CD8-positive, alpha-beta memory T cell (primary cell): Measurements from ENCODE around the gene LITAFD. TPM values are rescaled to one million over a fixed set of nuclear protein-coding genes. Genes with fewer than 3 reads are reported as not detected.
"Not testable (repeated sequence)": the region's sequence is repeated elsewhere in the genome, so short reads cannot be mapped to it uniquely, and the experiment has no call there.

Experiments used
- CTCF ChIA-PET: fragments of 350-600 bp; sonication (Branson Sonifier 250); formaldehyde crosslinking; loops from one replicate; lab custom pipeline; 2021; ENCODE audit warnings: antibody characterized with exemption; lab: Charles Lee
- POLR2A ChIA-PET: fragments of 350-600 bp; sonication (Branson Sonifier 250); formaldehyde crosslinking; loops from one replicate; lab custom pipeline; 2021; ENCODE audit warnings: antibody characterized with exemption; lab: Charles Lee
- DNase-seq, 5 donors: peaks; one replicate each; pipeline versions ENCODE4 v3.0.0 to v3.0.0-alpha.2; 2020 to 2022; ENCODE audit warnings: mixed read lengths in 1 of 5
- H3K27ac ChIP-seq: one replicate; pipeline ENCODE4 v1.7.0; 2013; ENCODE audit warnings: low read depth, mild to moderate bottlenecking, low read length, moderate library complexity
- H3K27me3 ChIP-seq: 2 replicates; pipeline ENCODE4 v1.7.0; 2013; ENCODE audit warnings: low read length, mild to moderate bottlenecking; ENCODE audit not compliant: insufficient read depth, poor library complexity, severe bottlenecking
- H3K36me3 ChIP-seq: 2 replicates; pipeline ENCODE4 v1.7.0; 2013; ENCODE audit warnings: mild to moderate bottlenecking, low read length, moderate library complexity; ENCODE audit not compliant: insufficient read depth
- H3K4me1 ChIP-seq: 2 replicates; pipeline ENCODE4 v1.7.0; 2013; ENCODE audit warnings: mild to moderate bottlenecking, low read length, moderate library complexity; ENCODE audit not compliant: insufficient read depth
- H3K4me3 ChIP-seq: 2 replicates; pipeline ENCODE4 v1.7.0; 2013; ENCODE audit warnings: mild to moderate bottlenecking, low read length
- H3K9me3 ChIP-seq: 2 replicates; pipeline ENCODE4 v1.7.0; 2013; ENCODE audit warnings: mild to moderate bottlenecking, low read length
- H3K27ac Mint-ChIP-seq, 8 donors: one replicate each; pipeline ENCODE4 v1.8.0; 2020 to 2021; ENCODE audit warnings: mixed read lengths in 8 of 8, mild to moderate bottlenecking in 6 of 8, inconsistent platforms in 3 of 8, moderate library complexity in 3 of 8
- H3K27me3 Mint-ChIP-seq, 2 donors: one replicate each; pipeline ENCODE4 v1.8.0; 2020 to 2021; ENCODE audit warnings: mixed read lengths in 2 of 2, mild to moderate bottlenecking in 1 of 2, moderate library complexity in 1 of 2
- H3K36me3 Mint-ChIP-seq, 3 donors: one replicate each; pipeline ENCODE4 v1.8.0; 2020 to 2021; ENCODE audit warnings: mixed read lengths in 3 of 3, inconsistent platforms in 1 of 3, mild to moderate bottlenecking in 1 of 3
- H3K4me1 Mint-ChIP-seq, 3 donors: one replicate each; pipeline ENCODE4 v1.8.0; 2020 to 2021; ENCODE audit warnings: mixed read lengths in 3 of 3, inconsistent platforms in 1 of 3, mild to moderate bottlenecking in 1 of 3
- H3K4me3 Mint-ChIP-seq, 7 donors: one replicate each; pipeline ENCODE4 v1.8.0; 2020 to 2021; ENCODE audit warnings: mixed read lengths in 7 of 7, mild to moderate bottlenecking in 6 of 7, moderate library complexity in 4 of 7, inconsistent platforms in 2 of 7
- H3K9me3 Mint-ChIP-seq, 5 donors: one replicate each; pipeline ENCODE4 v1.8.0; 2020 to 2022; ENCODE audit warnings: mixed read lengths in 5 of 5, mild to moderate bottlenecking in 3 of 5, moderate library complexity in 2 of 5, inconsistent platforms in 1 of 5
- polyA plus RNA-seq: library from polyadenylated mRNA; unstranded; fragments of 300-500 nt; fragmentation: Illumina TruSeq; gene quantifications from one replicate; pipeline ENCODE4 v1.2.3, GENCODE V29; 2021
- total RNA-seq, 2 experiments: library from RNA; stranded (reverse); gene quantifications; one replicate each; pipeline ENCODE4 v1.2.3, GENCODE V29; 2021

LITAFD gene
- total and polyA plus RNA-seq, 3 experiments from 2014 or later = not detected

DNA sequence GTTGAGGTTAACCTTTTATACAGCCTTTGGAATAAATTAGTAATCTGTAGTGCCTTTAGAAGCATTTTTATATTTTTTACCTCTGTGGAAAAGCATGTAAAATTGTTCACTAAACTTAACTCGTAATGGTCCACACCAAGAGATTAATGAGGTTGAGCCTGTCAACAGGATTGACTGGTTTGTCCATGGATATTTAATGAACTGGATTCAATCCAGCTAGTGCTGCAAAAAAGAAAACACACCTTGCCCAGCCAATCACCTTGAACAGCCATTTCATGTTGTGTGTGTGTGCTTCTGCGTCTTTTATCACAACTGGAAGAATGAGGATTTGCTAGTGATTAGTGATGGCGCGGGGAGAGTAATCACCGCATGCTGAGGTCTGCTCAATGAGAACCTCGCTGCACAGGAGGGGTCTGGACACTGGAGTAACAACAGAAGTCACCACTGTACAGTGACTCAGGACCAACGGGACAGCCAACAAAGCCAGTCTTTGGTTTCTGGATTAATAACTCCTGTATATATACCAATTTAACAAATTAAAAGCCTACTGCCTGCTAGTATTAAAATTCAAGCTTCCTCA, 33.7 kb downstream of the LITAFD start:
- Histone ChIP-seq H3K36me3 (peaks cover 76% of the 10 kb centered on the region), H3K4me1 (peaks cover 14% of the 10 kb centered on the region), H3K4me3 (no peak overlapping the region), H3K9me3 (no peaks in the 10 kb centered on the region), H3K27me3 (no peaks in the 10 kb centered on the region), H3K27ac (no peak overlapping the region)
- Mint-ChIP-seq H3K27ac (peak overlapping the region in 3 of 8 donors; percentile 20 to 32 (median 29)), H3K9me3 (no peaks in the 10 kb centered on the region), H3K27me3 (no peaks in the 10 kb centered on the region), H3K4me3 (no peak overlapping the region), H3K36me3 (peaks cover 10 to 96% (median 25%) of the 10 kb centered on the region in 3 donors), H3K4me1 (peaks cover 33 to 50% (median 37%) of the 10 kb centered on the region in 3 donors)
- no peak for DNase-seq
- ChIA-PET CTCF (no interaction called here), POLR2A (interaction anchor here (0.6 kb wide), 1 partner anchor 21 kb away, joined by 3 read pairs; no protein-coding TSS in a partner anchor)

DNA sequence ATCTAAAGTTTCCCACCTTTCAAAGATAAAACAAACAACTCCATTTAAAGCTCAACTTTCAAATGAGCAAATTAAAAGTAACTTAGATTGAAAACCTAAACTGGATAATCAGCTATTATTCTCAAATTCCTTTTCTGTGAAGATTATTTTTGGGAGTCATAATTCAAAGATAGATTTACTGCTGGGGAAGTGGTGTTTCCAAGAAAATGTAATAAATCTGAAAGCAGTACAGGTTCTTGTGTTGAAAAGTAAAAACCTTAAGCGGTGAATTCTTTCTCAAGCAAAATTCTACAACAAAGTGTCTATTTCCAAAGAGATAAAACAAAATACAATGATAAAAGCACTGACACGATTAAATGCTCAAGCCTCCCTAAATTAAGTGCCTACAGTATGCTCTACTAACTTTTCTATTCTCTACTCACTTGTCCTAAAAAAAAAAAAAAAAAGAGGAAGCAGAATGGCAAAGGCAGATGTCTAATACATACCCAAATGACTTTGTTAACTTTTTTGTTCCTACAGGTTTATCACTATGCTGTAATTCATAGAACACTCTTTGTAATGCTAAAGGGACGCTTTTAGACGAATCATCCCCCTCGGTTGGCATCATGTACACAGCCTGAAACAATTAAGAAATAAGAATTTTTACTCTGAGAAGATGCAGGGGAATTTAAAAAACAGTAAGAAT, 34.5 kb downstream of the LITAFD start:
- Histone ChIP-seq H3K27ac (no peak overlapping the region), H3K36me3 (peaks cover 73% of the 10 kb centered on the region), H3K4me1 (peaks cover 14% of the 10 kb centered on the region), H3K27me3 (no peaks in the 10 kb centered on the region), H3K4me3 (no peak overlapping the region), H3K9me3 (no peaks in the 10 kb centered on the region)
- H3K27me3 Mint-ChIP-seq = no peaks in the 10 kb centered on the region
- ChIA-PET POLR2A (interaction anchor here (0.6 kb wide), 1 partner anchor 20 kb away, joined by 3 read pairs; no protein-coding TSS in a partner anchor), CTCF (no interaction called here)
- no peak overlapping the region for H3K4me3 Mint-ChIP-seq
- H3K36me3 Mint-ChIP-seq = peaks cover 10 to 96% (median 24%) of the 10 kb centered on the region in 3 donors
- H3K4me1 Mint-ChIP-seq = peaks cover 32 to 50% (median 41%) of the 10 kb centered on the region in 3 donors
- DNase-seq = no peak
- peak overlapping the region in 2 of 8 donors; percentile 20 to 26 for H3K27ac Mint-ChIP-seq
- no peaks in the 10 kb centered on the region for H3K9me3 Mint-ChIP-seq

DNA sequence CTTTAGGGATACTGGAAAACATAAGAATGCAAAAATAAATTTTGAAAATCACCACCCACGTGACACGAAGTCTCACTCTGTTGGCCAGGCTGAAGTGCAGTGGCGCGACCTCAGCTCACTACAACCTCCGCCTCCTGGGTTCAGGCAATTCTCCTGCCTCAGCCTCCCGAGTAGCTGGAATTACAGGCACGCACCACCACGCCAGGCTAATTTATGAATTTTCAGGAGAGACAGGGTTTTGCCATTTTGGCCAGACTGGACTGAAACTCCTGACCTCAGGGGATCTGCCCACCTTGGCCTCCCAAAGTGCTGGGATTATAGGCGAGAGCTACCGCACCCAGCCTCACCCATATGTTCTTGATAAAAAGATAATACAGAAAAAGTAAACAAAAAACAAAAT, 35.2 kb downstream of the LITAFD start:
- not testable (repeated sequence) for H3K27ac Mint-ChIP-seq
- peaks cover 10 to 96% (median 24%) of the 10 kb centered on the region in 3 donors for H3K36me3 Mint-ChIP-seq

DNA sequence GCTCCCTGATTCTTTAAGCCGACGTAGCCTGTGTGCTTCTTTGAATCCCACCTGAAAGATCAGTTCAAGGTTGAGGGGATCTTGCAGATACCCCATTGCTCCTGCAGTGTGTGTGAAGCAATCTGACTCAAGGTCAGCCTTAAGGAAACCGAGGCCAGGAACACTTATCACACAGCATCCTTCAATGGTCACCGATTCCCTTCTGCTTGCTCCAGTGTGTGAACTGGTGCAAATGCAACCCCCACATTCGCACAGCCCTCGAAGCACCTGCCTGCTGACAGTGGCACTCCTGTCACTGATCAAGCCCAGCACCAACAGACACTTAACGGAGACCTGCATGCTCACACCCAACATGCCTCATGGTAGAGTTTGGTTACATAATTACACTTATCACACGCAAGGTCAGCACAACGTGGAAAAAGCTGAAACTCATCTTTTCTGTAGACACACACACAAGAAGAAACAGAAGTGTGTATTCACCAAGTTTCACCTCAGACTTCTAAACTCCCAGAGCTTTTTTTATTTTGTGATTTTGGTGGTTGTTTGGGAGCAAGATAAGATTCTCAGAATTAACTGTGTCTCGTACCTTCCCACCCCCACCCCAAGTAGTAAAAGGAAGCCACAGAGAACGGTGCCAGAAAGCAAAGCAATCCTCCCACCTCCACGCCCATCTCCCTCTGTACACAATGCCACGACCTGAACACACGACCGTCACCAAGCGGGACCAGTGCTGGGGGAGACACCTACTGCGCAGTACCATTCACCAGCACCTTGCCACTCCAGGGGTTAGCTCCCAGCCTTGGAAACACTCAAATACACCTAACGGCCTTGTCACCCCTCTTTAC, 37.2 kb downstream of the LITAFD start:
- peaks cover 30 to 57% (median 48%) of the 10 kb centered on the region in 3 donors for H3K4me1 Mint-ChIP-seq
- H3K36me3 ChIP-seq = peaks cover 79% of the 10 kb centered on the region

More for the DNA sequence above, 35.2 kb downstream of the LITAFD start:
- DNase-seq, H3K4me3 Mint-ChIP-seq, POLR2A ChIA-PET, H3K4me3 ChIP-seq, H3K9me3 Mint-ChIP-seq, H3K27me3 Mint-ChIP-seq, CTCF ChIA-PET, H3K27me3 ChIP-seq, H3K27ac ChIP-seq, H3K9me3 ChIP-seq: not testable (repeated sequence)
- H3K4me1 ChIP-seq = peaks cover 14% of the 10 kb centered on the region
- peaks cover 76% of the 10 kb centered on the region for H3K36me3 ChIP-seq
- peaks cover 31 to 51% (median 44%) of the 10 kb centered on the region in 3 donors for H3K4me1 Mint-ChIP-seq

DNA sequence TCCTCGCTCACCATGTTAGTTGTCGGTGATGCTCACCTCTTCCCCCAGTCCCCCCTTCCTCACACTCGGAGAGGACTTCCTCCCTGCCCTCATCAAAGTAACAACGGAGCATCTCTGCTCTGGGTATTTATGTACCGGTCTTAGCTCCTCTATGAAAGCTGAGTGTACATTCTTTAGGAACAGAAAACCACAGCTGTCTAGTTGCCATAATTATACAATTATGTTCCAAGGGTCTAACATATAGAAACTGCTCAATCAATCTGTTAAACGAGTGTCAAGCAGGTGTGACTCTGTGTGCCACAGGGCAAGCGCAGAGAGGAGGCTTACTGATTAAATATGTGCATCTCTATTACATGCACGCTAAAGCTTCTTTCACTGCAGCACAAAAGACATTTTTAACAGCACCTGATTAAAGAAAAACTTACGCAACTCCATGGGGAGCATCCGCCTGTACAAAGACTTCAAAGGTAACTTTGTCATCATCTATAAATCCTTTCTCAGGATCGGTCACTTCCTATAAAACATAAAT, 37.8 kb downstream of the LITAFD start:
- Mint-ChIP-seq H3K9me3 (no peaks in the 10 kb centered on the region), H3K4me3 (peak overlapping the region in 2 of 7 donors; percentile 17), H3K36me3 (peaks cover 5 to 97% (median 22%) of the 10 kb centered on the region in 3 donors), H3K27ac (peak overlapping the region in 6 of 8 donors; percentile 11 to 85 (median 57)), H3K27me3 (no peaks in the 10 kb centered on the region), H3K4me1 (peaks cover 32 to 60% (median 50%) of the 10 kb centered on the region in 3 donors)
- Histone ChIP-seq H3K9me3 (no peaks in the 10 kb centered on the region), H3K4me1 (peaks cover 14% of the 10 kb centered on the region), H3K4me3 (no peak overlapping the region), H3K27me3 (no peaks in the 10 kb centered on the region), H3K27ac (no peak overlapping the region), H3K36me3 (peaks cover 72% of the 10 kb centered on the region)
- DNase-seq = no peak
- CTCF ChIA-PET = interaction anchor here (1.3 kb wide), 1 partner anchor 16 kb away, joined by 4 read pairs; no protein-coding TSS in a partner anchor
- POLR2A ChIA-PET = no interaction called here

More for the DNA sequence above, 37.2 kb downstream of the LITAFD start:
- Histone ChIP-seq H3K27me3 (no peaks in the 10 kb centered on the region), H3K9me3 (no peaks in the 10 kb centered on the region), H3K4me1 (peaks cover 14% of the 10 kb centered on the region), H3K27ac (no peak overlapping the region), H3K4me3 (no peak overlapping the region)
- Mint-ChIP-seq H3K36me3 (peaks cover 7 to 97% (median 22%) of the 10 kb centered on the region in 3 donors), H3K27ac (peak overlapping the region in 6 of 8 donors; percentile 11 to 85 (median 57)), H3K9me3 (no peaks in the 10 kb centered on the region), H3K27me3 (no peaks in the 10 kb centered on the region), H3K4me3 (peak overlapping the region in 4 of 7 donors; percentile 0 to 46 (median 17))
- ChIA-PET CTCF (interaction anchor here (1.3 kb wide), 1 partner anchor 17 kb away, joined by 4 read pairs; no protein-coding TSS in a partner anchor), POLR2A (no interaction called here)
- DNase-seq = no peak

DNA sequence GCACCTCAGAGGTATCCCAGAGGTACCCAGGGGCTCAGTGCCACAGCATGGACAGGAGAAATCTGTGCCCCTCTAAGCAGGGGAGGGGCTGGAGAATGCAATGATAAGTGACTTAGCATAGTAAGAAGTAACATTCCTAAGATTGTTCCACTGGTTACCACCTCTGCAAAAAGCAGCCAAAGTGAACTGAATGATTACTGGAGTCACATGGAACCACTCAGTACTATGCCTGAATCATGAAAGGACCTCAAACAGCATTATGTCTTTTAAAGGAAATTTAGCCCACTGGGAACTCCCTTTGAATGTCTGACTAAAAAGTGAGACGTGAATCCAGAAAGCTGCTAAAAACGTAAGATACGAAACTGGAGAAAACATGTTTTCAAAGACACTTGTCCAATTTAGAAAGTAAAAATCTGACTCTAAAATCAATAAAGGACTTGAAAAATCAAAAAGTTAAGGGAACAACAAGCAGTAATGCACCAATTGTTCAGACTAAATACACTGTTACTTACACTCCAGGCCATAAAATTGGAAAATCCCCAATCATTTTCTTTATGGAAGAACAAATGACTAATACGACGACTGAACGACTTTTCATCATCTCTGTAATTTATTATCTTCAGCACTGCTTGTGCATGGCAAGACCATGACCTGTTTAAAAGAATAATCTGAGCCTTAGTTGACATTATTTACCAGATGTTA, 38.6 kb downstream of the LITAFD start:
- Mint-ChIP-seq H3K36me3 (peaks cover 5 to 98% (median 24%) of the 10 kb centered on the region in 3 donors), H3K9me3 (no peaks in the 10 kb centered on the region), H3K4me3 (no peak overlapping the region), H3K4me1 (peaks cover 35 to 63% (median 52%) of the 10 kb centered on the region in 3 donors), H3K27ac (no peak overlapping the region), H3K27me3 (no peaks in the 10 kb centered on the region)
- no peak for DNase-seq
- peaks cover 66% of the 10 kb centered on the region for H3K36me3 ChIP-seq
- H3K4me3 ChIP-seq = no peak overlapping the region
- CTCF ChIA-PET = interaction anchor here (1.1 to 1.3 kb wide), 2 partner anchors 14 to 16 kb away, joined by 3 to 4 read pairs; no protein-coding TSS in a partner anchor
- H3K4me1 ChIP-seq = peaks cover 14% of the 10 kb centered on the region
- POLR2A ChIA-PET = no interaction called here
- no peak overlapping the region for H3K27ac ChIP-seq
- H3K9me3 ChIP-seq = no peaks in the 10 kb centered on the region
- no peaks in the 10 kb centered on the region for H3K27me3 ChIP-seq

DNA sequence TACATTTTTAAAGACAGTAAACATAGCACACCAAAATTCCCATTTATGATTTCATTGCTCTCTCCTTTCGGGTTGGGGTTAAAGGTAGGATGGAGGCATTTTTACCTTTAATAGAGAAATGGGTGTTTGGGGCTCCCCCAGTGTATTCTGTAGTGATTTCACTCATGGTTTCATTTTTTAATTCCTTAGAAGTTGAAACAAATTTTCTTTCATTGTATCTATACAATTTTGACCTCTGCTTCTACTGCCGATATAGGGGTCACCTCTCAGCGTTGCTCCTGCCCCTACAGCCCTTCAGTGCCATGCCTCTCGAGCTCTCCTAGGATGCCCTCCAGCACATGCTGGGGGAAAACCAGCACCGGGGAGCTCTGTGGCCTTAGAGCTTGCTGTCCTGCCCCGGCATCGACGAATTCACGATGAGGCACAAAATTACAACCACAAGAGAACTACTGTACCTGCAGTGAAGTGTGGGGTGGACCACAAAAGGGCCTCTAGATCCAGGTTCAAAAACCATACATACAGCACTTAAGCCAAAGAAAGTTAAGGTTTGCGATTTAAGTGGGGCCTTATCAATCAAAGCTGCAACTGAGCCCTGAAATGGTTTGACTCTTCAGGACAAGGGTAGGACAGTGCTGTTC, 39.3 kb downstream of the LITAFD start:
- Histone ChIP-seq H3K27ac (no peak overlapping the region), H3K36me3 (peaks cover 60% of the 10 kb centered on the region), H3K4me1 (peaks cover 14% of the 10 kb centered on the region), H3K9me3 (no peaks in the 10 kb centered on the region), H3K4me3 (no peak overlapping the region), H3K27me3 (no peaks in the 10 kb centered on the region)
- Mint-ChIP-seq H3K4me3 (no peak overlapping the region), H3K4me1 (peaks cover 30 to 60% (median 47%) of the 10 kb centered on the region in 3 donors), H3K27me3 (no peaks in the 10 kb centered on the region), H3K9me3 (no peaks in the 10 kb centered on the region), H3K36me3 (peaks cover 5 to 93% (median 20%) of the 10 kb centered on the region in 3 donors), H3K27ac (peak overlapping the region in 4 of 8 donors; percentile 29 to 73 (median 58))
- ChIA-PET CTCF (interaction anchor here (1.1 to 2.2 kb wide), 2 partner anchors 13 to 15 kb away, joined by 3 to 8 read pairs; no protein-coding TSS in a partner anchor), POLR2A (no interaction called here)
- DNase-seq = no peak
